PC-9 (cell line): ENCODE results near the gene C20orf204. TPM values are rescaled to one million over a fixed set of nuclear protein-coding genes. Genes with fewer than 3 reads are reported as not detected.

Experiments
- BruUV-seq: library from RNA; stranded (reverse); fragments of 400-500 nt; replicated peaks from 2 replicates; lab custom pipeline; 2021; lab: Mats Ljungman, UMichigan
- CTCF ChIA-PET: fragments of 300-600 bp; sonication (Branson Sonifier 250); formaldehyde crosslinking; loops from one replicate; lab custom pipeline; 2022; ENCODE audit warnings: antibody characterized with exemption; lab: Charles Lee
- POLR2A ChIA-PET: fragments of 300-600 bp; sonication (Branson Sonifier 250); formaldehyde crosslinking; loops from one replicate; lab custom pipeline; 2022; ENCODE audit warnings: antibody characterized with exemption; ENCODE audit not compliant: unreplicated experiment; lab: Charles Lee
- DNase-seq, 2 experiments: peaks; one replicate each; pipeline versions ENCODE4 v3.0.0 to v3.0.0-alpha.2; 2015 to 2022; ENCODE audit warnings: mixed read lengths in 1 of 2
- H2AFZ ChIP-seq: fragments of 200-600 bp; sonication (generic); 2 replicates; pipeline ENCODE4 v1.8.1; 2017; ENCODE audit warnings: antibody characterized with exemption
- H3F3A ChIP-seq: fragments of 200-600 bp; sonication (generic); 2 replicates; pipeline ENCODE4 v1.8.1; 2017; ENCODE audit warnings: antibody characterized with exemption, mild to moderate bottlenecking, low read depth; ENCODE audit not compliant: insufficient read depth
- H3K27ac ChIP-seq: fragments of 200-600 bp; sonication (generic); 2 replicates; pipeline ENCODE4 v1.6.1; 2016; ENCODE audit warnings: mixed run types
- H3K27me3 ChIP-seq: fragments of 200-600 bp; sonication (generic); 2 replicates; pipeline ENCODE4 v1.6.1; 2016; ENCODE audit warnings: low read depth, mixed run types; ENCODE audit not compliant: insufficient read depth
- H3K36me3 ChIP-seq: fragments of 200-600 bp; sonication (generic); 2 replicates; pipeline ENCODE4 v1.6.1; 2016; ENCODE audit warnings: low read depth, mixed run types
- H3K4me1 ChIP-seq: fragments of 200-600 bp; sonication (generic); replicated peaks from 2 replicates; pipeline ENCODE4 v1.6.1; 2016; ENCODE audit warnings: mixed run types; ENCODE audit not compliant: insufficient read depth
- H3K4me2 ChIP-seq: fragments of 200-600 bp; sonication (generic); 2 replicates; pipeline ENCODE4 v1.6.1; 2017; ENCODE audit warnings: mixed run types
- H3K4me3 ChIP-seq: fragments of 200-600 bp; sonication (generic); 2 replicates; pipeline ENCODE4 v1.6.1; 2016; ENCODE audit warnings: mixed run types
- H3K79me2 ChIP-seq: fragments of 200-600 bp; sonication (generic); 2 replicates; pipeline ENCODE4 v1.6.1; 2017; ENCODE audit warnings: low read depth, mixed run types
- H3K9me2 ChIP-seq: fragments of 200-600 bp; sonication (generic); 2 replicates; pipeline ENCODE4 v1.8.1; 2017; ENCODE audit warnings: mild to moderate bottlenecking; ENCODE audit not compliant: insufficient read depth
- H3K9me3 ChIP-seq: fragments of 200-600 bp; sonication (generic); 2 replicates; pipeline ENCODE4 v1.8.1; 2016; ENCODE audit warnings: low read depth; ENCODE audit not compliant: insufficient read depth
- H4K20me1 ChIP-seq: fragments of 200-600 bp; sonication (generic); 2 replicates; pipeline ENCODE4 v1.8.1; 2017; ENCODE audit not compliant: insufficient read depth
- CTCF ChIP-seq: fragments of 200-600 bp; sonication (generic); conservative IDR thresholded peaks from 2 replicates; pipeline ENCODE4 v1.6.1; 2017; ENCODE audit warnings: mixed run types, antibody characterized with exemption, mild to moderate bottlenecking, moderate library complexity
- EZH2 ChIP-seq: fragments of 200-600 bp; sonication (generic); IDR thresholded peaks from 2 replicates; pipeline ENCODE4 v1.8.0; 2017; ENCODE audit warnings: antibody characterized with exemption, low read depth
- intact Hi-C: fragments of 100-400 bp; cut with micrococcal nuclease; formaldehyde crosslinking; loops from one replicate; pipeline ENCODE4 v1.10.0; 2022; ENCODE audit not compliant: unreplicated experiment
- total RNA-seq: library from RNA; stranded (reverse); gene quantifications from 2 replicates; pipeline ENCODE4 v1.2.3, GENCODE V29; 2021

The C20orf204 gene
- total RNA-seq, 1 experiment from 2014 or later = 3.8 TPM

- CTCF ChIA-PET = interaction anchor here (0.7 to 1.6 kb wide), 2 partner anchors 23 to 30 kb away, joined by 3 to 8 read pairs; no protein-coding TSS in a partner anchor
Observed at GRCh38 chr20:64068386-64069208, 32.6 kb downstream of the C20orf204 start.

GRCh38 chr20:64069209-64069613 is 33.2 kb downstream of the C20orf204 start:
- Histone ChIP-seq H3K79me2 (peaks cover 8% of the 10 kb centered on the region), H3K4me3 (no peak overlapping the region), H3K9me3 (no peaks in the 10 kb centered on the region), H3K27ac (no peak overlapping the region), H3K4me2 (no peak overlapping the region), H4K20me1 (peaks cover 11% of the 10 kb centered on the region), H3K36me3 (no peaks in the 10 kb centered on the region), H3F3A (peaks cover 14% of the 10 kb centered on the region; the same call in 1 of the 2 replicates), H3K27me3 (no peaks in the 10 kb centered on the region), H3K4me1 (peaks cover 34% of the 10 kb centered on the region), H3K9me2 (no peaks in the 10 kb centered on the region), H2AFZ (no peak overlapping the region)
- no TSS peak for BruUV-seq
- ChIA-PET POLR2A (no interaction called here), CTCF (interaction anchor here (0.7 to 1.6 kb wide), 2 partner anchors 24 to 31 kb away, joined by 3 to 8 read pairs; no protein-coding TSS in a partner anchor)
- intact Hi-C loops = loop anchor here (10.0 kb wide), 1 partner anchor 204 kb away; the partner anchor contains the start of genes ABHD16B and TPD52L2
- TF ChIP-seq EZH2 (no peak), CTCF (no peak)
- no peak for DNase-seq

More at GRCh38 chr20:64068386-64069208, 32.6 kb downstream of the C20orf204 start:
- H3K4me2 ChIP-seq = no peak overlapping the region
- peaks cover 39% of the 10 kb centered on the region for H3K4me1 ChIP-seq
- DNase-seq = no peak
- POLR2A ChIA-PET = no interaction called here
- intact Hi-C loops = loop anchor here (10.0 kb wide), 1 partner anchor 204 kb away; the partner anchor contains the start of genes ABHD16B and TPD52L2
- H3K79me2 ChIP-seq = peaks cover 14% of the 10 kb centered on the region
- no peak overlapping the region for H2AFZ ChIP-seq
- H4K20me1 ChIP-seq = peaks cover 11% of the 10 kb centered on the region
- no peaks in the 10 kb centered on the region for H3K36me3 ChIP-seq
- no peak overlapping the region for H3K27ac ChIP-seq
- TF ChIP-seq EZH2 (no peak), CTCF (no peak)
- BruUV-seq = no TSS peak
- H3F3A ChIP-seq = peaks cover 20% of the 10 kb centered on the region; the same call in 1 of the 2 replicates
- no peaks in the 10 kb centered on the region for H3K9me3 ChIP-seq
- H3K4me3 ChIP-seq = no peak overlapping the region
- no peaks in the 10 kb centered on the region for H3K9me2 ChIP-seq
- no peaks in the 10 kb centered on the region for H3K27me3 ChIP-seq

GRCh38 chr20:64069614-64070243 is 33.7 kb downstream of the C20orf204 start:
- Histone ChIP-seq H3F3A (peaks cover 14% of the 10 kb centered on the region; the same call in 1 of the 2 replicates), H3K4me3 (no peak overlapping the region), H3K9me2 (no peaks in the 10 kb centered on the region), H3K27me3 (no peaks in the 10 kb centered on the region), H3K4me1 (peaks cover 29% of the 10 kb centered on the region), H3K27ac (no peak overlapping the region), H3K4me2 (no peak overlapping the region), H3K36me3 (no peaks in the 10 kb centered on the region), H3K79me2 (peaks cover 2% of the 10 kb centered on the region; the same call in 1 of the 2 replicates), H3K9me3 (no peaks in the 10 kb centered on the region), H4K20me1 (peaks cover 11% of the 10 kb centered on the region), H2AFZ (no peak overlapping the region)
- peak in 1 of 2 experiments; percentile 61 for DNase-seq
- intact Hi-C loops = loop anchor here (10.0 kb wide), 1 partner anchor 205 kb away; the partner anchor contains the start of genes ABHD16B and TPD52L2
- ChIA-PET POLR2A (no interaction called here), CTCF (interaction anchor here (0.7 to 1.6 kb wide), 3 partner anchors 13 to 31 kb away, joined by 3 to 8 read pairs (median 3); no protein-coding TSS in a partner anchor)
- BruUV-seq = no TSS peak
- TF ChIP-seq CTCF (peak; percentile 92), EZH2 (no peak)
